ENCODE measurements around the gene ZNF710.

The ZNF710 gene

GRCh38 chr15:90072978-90073640, 72.0 kb downstream of the ZNF710 start:
- no peak for TF ChIP-seq CTCF (IDR thresholded peaks at IDR 0.05; ENCODE audit: control extremely low read depth, extremely low read depth, low read depth, missing control alignments)
- ChIA-PET CTCF (interaction anchor here (1.0 to 4.1 kb wide), 3 partner anchors 12 to 175 kb away, joined by 3 to 31 read pairs (median 27); no protein-coding TSS in a partner anchor), POLR2A (no interaction called here)

GRCh38 chr15:90074023-90074422, 72.9 kb downstream of the ZNF710 start:
- ChIA-PET CTCF (interaction anchor here (1.3 to 3.3 kb wide), 3 partner anchors 10 to 313 kb away, joined by 4 to 18 read pairs (median 9); no protein-coding TSS in a partner anchor), POLR2A (no interaction called here)
- TF ChIP-seq CTCF (IDR thresholded peaks at IDR 0.05; ENCODE audit: control extremely low read depth, extremely low read depth, low read depth, missing control alignments) = no peak
- DNase-seq (ENCODE audit: extremely low spot score) = no peak

More at GRCh38 chr15:90072978-90073640, 72.0 kb downstream of the ZNF710 start:
- no peak for DNase-seq (ENCODE audit: extremely low spot score)

GRCh38 chr15:90074916-90075315, 73.8 kb downstream of the ZNF710 start:
- ChIA-PET POLR2A (interaction anchor here (0.6 kb wide), 1 partner anchor 98 kb away, joined by 3 read pairs; no protein-coding TSS in a partner anchor), CTCF (interaction anchor here (0.9 to 3.3 kb wide), 7 partner anchors 11 to 314 kb away, joined by 3 to 18 read pairs (median 4); no protein-coding TSS in a partner anchor)
- no peak for DNase-seq (ENCODE audit: extremely low spot score)
- TF ChIP-seq CTCF (IDR thresholded peaks at IDR 0.05; ENCODE audit: control extremely low read depth, extremely low read depth, low read depth, missing control alignments) = no peak

GRCh38 chr15:90075420-90076289, 74.5 kb downstream of the ZNF710 start:
- ChIA-PET CTCF (interaction anchor here (0.9 to 3.3 kb wide), 7 partner anchors 11 to 315 kb away, joined by 3 to 18 read pairs (median 4); no protein-coding TSS in a partner anchor), POLR2A (interaction anchor here (0.5 kb wide), 1 partner anchor 229 kb away, joined by 8 read pairs; no protein-coding TSS in a partner anchor)
- DNase-seq (ENCODE audit: extremely low spot score) = no peak
- TF ChIP-seq CTCF (IDR thresholded peaks at IDR 0.05; ENCODE audit: control extremely low read depth, extremely low read depth, low read depth, missing control alignments) = no peak

GRCh38 chr15:90076716-90077115, 75.6 kb downstream of the ZNF710 start:
- no peak for TF ChIP-seq CTCF (IDR thresholded peaks at IDR 0.05; ENCODE audit: control extremely low read depth, extremely low read depth, low read depth, missing control alignments)
- no peak for DNase-seq (ENCODE audit: extremely low spot score)
- ChIA-PET CTCF (interaction anchor here (1.0 to 3.3 kb wide), 4 partner anchors 9 to 316 kb away, joined by 3 to 18 read pairs (median 6); no protein-coding TSS in a partner anchor), POLR2A (no interaction called here)

- no peak for TF ChIP-seq CTCF (IDR thresholded peaks at IDR 0.05; ENCODE audit: control extremely low read depth, extremely low read depth, low read depth, missing control alignments)
- no peak for DNase-seq (ENCODE audit: extremely low spot score)
- POLR2A ChIA-PET = no interaction called here
- CTCF ChIA-PET = interaction anchor here (1.0 to 2.4 kb wide), 7 partner anchors 8 to 204 kb away, joined by 3 to 11 read pairs (median 4); no protein-coding TSS in a partner anchor
Measured at GRCh38 chr15:90078965-90079364, 77.8 kb downstream of the ZNF710 start.
